Spleen (tissue), 11 donors: Measurements from ENCODE around the gene GRIK3. TPM values are rescaled to one million over a fixed set of nuclear protein-coding genes. Genes with fewer than 3 reads are reported as not detected.

Experiments
- DNase-seq: peaks from one replicate; pipeline ENCODE4 v3.0.0-alpha.2; 2020
- H3K27ac ChIP-seq, 8 donors: fragments of 200-600 bp; sonication (generic) in 7 of 8; 1 replicate in 4 of 8; 2 replicates in 4 of 8; pipeline versions ENCODE4 v1.5.0 to v1.8.0; 2016 to 2021; ENCODE audit warnings: inconsistent platforms in 4 of 8, mild to moderate bottlenecking in 4 of 8, moderate library complexity in 1 of 8
- H3K27me3 ChIP-seq, 7 donors: fragments of 200-600 bp; sonication (generic) in 6 of 7; replicated peaks in 1 of 7; 1 replicate in 4 of 7; 2 replicates in 3 of 7; pipeline versions ENCODE4 v1.5.0 to v1.8.0; 2016 to 2021; ENCODE audit warnings: inconsistent platforms in 3 of 7, mild to moderate bottlenecking in 1 of 7
- H3K36me3 ChIP-seq, 6 donors: fragments of 200-600 bp; sonication (generic) in 5 of 6; 1 replicate in 4 of 6; 2 replicates in 2 of 6; pipeline versions ENCODE4 v1.5.0 to v1.8.0; 2016 to 2021; ENCODE audit warnings: inconsistent platforms in 2 of 6
- H3K4me1 ChIP-seq, 6 donors: fragments of 200-600 bp; sonication (generic) in 5 of 6; 1 replicate in 3 of 6; 2 replicates in 3 of 6; pipeline versions ENCODE4 v1.5.0 to v1.8.0; 2016 to 2021; ENCODE audit warnings: inconsistent platforms in 3 of 6
- H3K4me3 ChIP-seq, 8 donors: fragments of 200-600 bp; sonication (generic) in 7 of 8; 1 replicate in 4 of 8; 2 replicates in 4 of 8; pipeline versions ENCODE4 v1.5.0 to v1.8.0; 2016 to 2021; ENCODE audit warnings: inconsistent platforms in 4 of 8, mild to moderate bottlenecking in 4 of 8, moderate library complexity in 2 of 8
- H3K9me3 ChIP-seq, 8 donors: fragments of 200-600 bp; sonication (generic) in 7 of 8; 1 replicate in 4 of 8; 2 replicates in 4 of 8; pipeline versions ENCODE4 v1.5.0 to v1.8.0; 2016 to 2021; ENCODE audit warnings: inconsistent platforms in 4 of 8
- CTCF ChIP-seq, 11 experiments: fragments of 200-600 bp in 7 of 11; fragments of 450-650 bp in 4 of 11; sonication (generic) in 4 of 11; IDR thresholded peaks in 8 of 11; conservative IDR thresholded peaks in 3 of 11; 1 replicate in 7 of 11; 2 replicates in 4 of 11; pipeline versions ENCODE4 v1.4.0 to v1.8.0; 2016 to 2021; ENCODE audit warnings: antibody characterized with exemption in 11 of 11, inconsistent platforms in 4 of 11, mild to moderate bottlenecking in 1 of 11
- POLR2A ChIP-seq, 3 donors: fragments of 450-650 bp; IDR thresholded peaks; one replicate each; pipeline ENCODE4 v1.5.1; 2017; ENCODE audit warnings: antibody characterized with exemption in 3 of 3, mild to moderate bottlenecking in 1 of 3
- POLR2AphosphoS5 ChIP-seq, 3 donors: sonication (generic); formaldehyde crosslinking; IDR thresholded peaks; one replicate each; pipeline ENCODE4 v1.5.1; 2017; ENCODE audit warnings: antibody characterized with exemption in 3 of 3
- WGBS, 5 donors: extraction: QIAGEN DNeasy Blood & Tissue Kit in 3 of 5; methylation state at CpG; one replicate each; pipeline versions ENCODE4 v1.1.5 to v1.1.7; 2013 to 2018; 5-methylcytosine and 5-hydroxymethylcytosine counted together
- intact Hi-C: fragments of 100-400 bp; cut with DNase I; formaldehyde crosslinking; loops from one replicate; pipeline ENCODE4 v1.15.0; 2023; ENCODE audit warnings: low total_unique reads
- polyA plus RNA-seq, 3 donors: library from polyadenylated mRNA; stranded (reverse); fragments of 200-250 nt; gene quantifications; one replicate each; pipeline ENCODE4 v1.2.1, GENCODE V29; 2013
- total RNA-seq, 7 donors: library from RNA; depleted of rRNA in 3 of 7; stranded (reverse); fragments of >200 nt in 3 of 7; fragmentation: NEBNext Ultra II Directional in 4 of 7; extraction: Animal tissue kit (Norgen Biotek cat#: 25700) in 4 of 7; gene quantifications; one replicate each; pipeline versions ENCODE4 v1.1.0 to v1.2.1, GENCODE V29; 2016 to 2021
- donor health status: healthy with polysubstance abuse.
- donor health status: DM: no; HTN: no; CAD: no; lungs with moderate emphysema.
- donor health status: DM: no; HTN: no; CAD: no.
- donor health status: Bipolar disorder and iron deficiency.
- donor health status: healthy.
- donor health status: DM: no; HTN: no; CAD: no.
- donor health status: DM: yes; HTN: yes; CAD: no.

The GRIK3 gene
- total and polyA plus RNA-seq, 10 donors = 0.09 to 0.74 (median 0.19) TPM

- Histone ChIP-seq H3K4me1 (no peaks in the 10 kb centered on the region), H3K36me3 (no peaks in the 10 kb centered on the region), H3K9me3 (no peaks in the 10 kb centered on the region), H3K27me3 (peaks cover 0 to 77% (median 0%) of the 10 kb centered on the region in 7 donors), H3K4me3 (no peak overlapping the region), H3K27ac (no peak overlapping the region)
- DNase-seq = no peak
- intact Hi-C loops = no loop called here
- no peak for TF ChIP-seq POLR2AphosphoS5 (IDR thresholded peaks at IDR 0.05)
- TF ChIP-seq CTCF (IDR thresholded peaks at IDR 0.05 in 8 of 11, conservative IDR thresholded peaks at IDR 0.05 in 3 of 11) = no peak
- no peak for TF ChIP-seq POLR2A (IDR thresholded peaks at IDR 0.05)
- WGBS, 5 donors = 73 to 92% (median 88%) methylated on average over 14 of the region's 14 CpGs
Measured at GRCh38 chr1:36853638-36854037, 180.7 kb downstream of the GRIK3 start.

- Histone ChIP-seq H3K36me3 (no peaks in the 10 kb centered on the region), H3K9me3 (no peaks in the 10 kb centered on the region), H3K4me3 (no peak overlapping the region), H3K4me1 (no peaks in the 10 kb centered on the region), H3K27me3 (peaks cover 0 to 81% (median 0%) of the 10 kb centered on the region in 7 donors), H3K27ac (no peak overlapping the region)
- 81 to 92% (median 89%) methylated on average over 5 of the region's 5 CpGs for WGBS, 5 donors
- TF ChIP-seq POLR2AphosphoS5 (IDR thresholded peaks at IDR 0.05) = no peak
- no peak for TF ChIP-seq POLR2A (IDR thresholded peaks at IDR 0.05)
- TF ChIP-seq CTCF (IDR thresholded peaks at IDR 0.05 in 8 of 11, conservative IDR thresholded peaks at IDR 0.05 in 3 of 11) = no peak
- intact Hi-C loops = no loop called here
- no peak for DNase-seq
Measured at GRCh38 chr1:36852586-36852985, 181.7 kb downstream of the GRIK3 start.

GRCh38 chr1:36851595-36851994 lies 182.7 kb downstream of the GRIK3 start:
- H3K9me3 ChIP-seq = no peaks in the 10 kb centered on the region
- TF ChIP-seq POLR2AphosphoS5 (IDR thresholded peaks at IDR 0.05) (no peak), CTCF (IDR thresholded peaks at IDR 0.05 in 8 of 11, conservative IDR thresholded peaks at IDR 0.05 in 3 of 11) (no peak), POLR2A (IDR thresholded peaks at IDR 0.05) (no peak)
- H3K27me3 ChIP-seq = peaks cover 0 to 91% (median 0%) of the 10 kb centered on the region in 7 donors
- DNase-seq = no peak
- H3K4me3 ChIP-seq = no peak overlapping the region
- H3K27ac ChIP-seq = no peak overlapping the region
- 79 to 88% (median 84%) methylated on average over 4 of the region's 4 CpGs for WGBS, 5 donors
- intact Hi-C loops = no loop called here
- H3K4me1 ChIP-seq = no peaks in the 10 kb centered on the region
- no peaks in the 10 kb centered on the region for H3K36me3 ChIP-seq

- no peaks in the 10 kb centered on the region for H3K36me3 ChIP-seq
- no peaks in the 10 kb centered on the region for H3K9me3 ChIP-seq
- no peak overlapping the region for H3K27ac ChIP-seq
- DNase-seq = no peak
- 60 to 79% (median 74%) methylated on average over 6 of the region's 6 CpGs for WGBS, 5 donors
- TF ChIP-seq CTCF (IDR thresholded peaks at IDR 0.05 in 8 of 11, conservative IDR thresholded peaks at IDR 0.05 in 3 of 11) = no peak
- TF ChIP-seq POLR2A (IDR thresholded peaks at IDR 0.05) = no peak
- TF ChIP-seq POLR2AphosphoS5 (IDR thresholded peaks at IDR 0.05) = no peak
- no peaks in the 10 kb centered on the region for H3K4me1 ChIP-seq
- H3K4me3 ChIP-seq = no peak overlapping the region
- H3K27me3 ChIP-seq = peaks cover 0 to 91% (median 0%) of the 10 kb centered on the region in 7 donors
- intact Hi-C loops = no loop called here
Measured at GRCh38 chr1:36851087-36851486, 183.2 kb downstream of the GRIK3 start.
